Ovary (tissue), 9 donors: ENCODE data around the gene IL3RA. TPM values are rescaled to one million over a fixed set of nuclear protein-coding genes. Genes with fewer than 3 reads are reported as not detected.
"Not testable (repeated sequence)": the region's sequence is repeated elsewhere in the genome, so short reads cannot be mapped to it uniquely, and the experiment has no call there.

Experiments
- DNase-seq, 5 donors: peaks; one replicate each; pipeline ENCODE4 v3.0.0-alpha.2; 2019 to 2020
- H3K27ac ChIP-seq, 2 donors: fragments of 200-600 bp; one replicate each; pipeline versions ENCODE4 v1.5.1 to v1.8.0; 2019 to 2022
- H3K27me3 ChIP-seq: fragments of 200-600 bp; one replicate; pipeline ENCODE4 v1.8.0; 2022
- H3K36me3 ChIP-seq: fragments of 200-600 bp; sonication (generic); one replicate; pipeline ENCODE4 v1.5.1; 2019
- H3K4me1 ChIP-seq: one replicate; pipeline ENCODE4 v1.8.1; 2013; ENCODE audit warnings: mild to moderate bottlenecking, moderate library complexity; ENCODE audit not compliant: insufficient read depth
- H3K4me3 ChIP-seq: fragments of 200-600 bp; sonication (generic); one replicate; pipeline ENCODE4 v1.5.1; 2017
- H3K9me3 ChIP-seq, 2 donors: fragments of 200-600 bp in 1 of 2; sonication (generic) in 1 of 2; one replicate each; pipeline versions ENCODE4 v1.5.1 to v1.8.1; 2013 to 2019; ENCODE audit warnings: mild to moderate bottlenecking in 1 of 2, moderate library complexity in 1 of 2
- CTCF ChIP-seq, 3 donors: fragments of 450-650 bp in 2 of 3; fragments of 200-600 bp in 1 of 3; IDR thresholded peaks; one replicate each; pipeline versions ENCODE4 v1.5.1 to v1.8.0; 2016 to 2022; ENCODE audit warnings: antibody characterized with exemption in 3 of 3, mild to moderate bottlenecking in 1 of 3
- EP300 ChIP-seq: sonication (generic); formaldehyde crosslinking; IDR thresholded peaks from one replicate; pipeline ENCODE4 v1.6.1; 2017; ENCODE audit warnings: antibody characterized with exemption
- POLR2A ChIP-seq: fragments of 450-650 bp; IDR thresholded peaks from one replicate; pipeline ENCODE4 v1.6.1; 2017; ENCODE audit warnings: antibody characterized with exemption, mild to moderate bottlenecking, moderate library complexity
- WGBS, 3 donors: extraction: QIAGEN DNeasy Blood & Tissue Kit in 1 of 3; methylation state at CpG; one replicate each; pipeline versions ENCODE4 v1.1.5 to v1.1.7; 2013 to 2017; 5-methylcytosine and 5-hydroxymethylcytosine counted together
- intact Hi-C, 4 donors: fragments of 100-400 bp; cut with DNase I; formaldehyde crosslinking; loops; one replicate each; pipeline versions ENCODE4 v1.11.0 to v1.15.1; 2022 to 2023
- polyA plus RNA-seq, 2 donors: library from polyadenylated mRNA; stranded (reverse); fragments of 200-250 nt in 1 of 2; fragments of 350-450 nt in 1 of 2; fragmentation: Illumina TruSeq in 1 of 2; extraction: RNeasy Lipid Tissue Mini Kit (QIAGEN cat#74804) in 1 of 2; gene quantifications; one replicate each; pipeline ENCODE4 v1.2.3, GENCODE V29; 2013 to 2014
- total RNA-seq, 7 donors: library from RNA; depleted of rRNA in 2 of 7; stranded (reverse); fragments of >200 nt in 2 of 7; fragmentation: NEBNext Ultra II Directional in 3 of 7; extraction: Animal tissue kit (Norgen Biotek cat#: 25700) in 3 of 7; gene quantifications; one replicate each; pipeline versions ENCODE4 v1.1.0 to v1.2.4, GENCODE V29; 2016 to 2023
- donor health status: DM: no; HTN: no; CAD: no; lungs with moderate emphysema.
- donor health status: DM: no; HTN: no; CAD: no.
- donor health status: Bipolar disorder and iron deficiency.
- donor health status: DM: yes; HTN: yes; CAD: no.
- donor health status: DM: no; HTN: no; CAD: no.
- donor health status: DM: yes; HTN: yes; CAD: no.

IL3RA gene
- total and polyA plus RNA-seq, 9 donors: 0.12 to 5.1 (median 2.0) TPM

- H3K4me1 ChIP-seq: no peaks in the 10 kb centered on the region
- H3K27me3 ChIP-seq: no peaks in the 10 kb centered on the region
- H3K4me3 ChIP-seq: no peak overlapping the region
- H3K36me3 ChIP-seq: no peaks in the 10 kb centered on the region
- TF ChIP-seq POLR2A: no peak
- no peak for TF ChIP-seq EP300
- TF ChIP-seq CTCF (IDR thresholded peaks at IDR 0.05): no peak
- WGBS, 3 donors: 50 to 62% (median 55%) methylated on average over 20 of the region's 20 CpGs
- intact Hi-C loops: no loop called here
- DNase-seq: no peak
- H3K9me3 ChIP-seq: no peaks in the 10 kb centered on the region
- no peak overlapping the region for H3K27ac ChIP-seq
These were observed 11.0 kb upstream of the IL3RA start for GRCh38 chrX:1325515-1326116.

GRCh38 chrX:1327651-1328304 is 8.8 kb upstream of the IL3RA start:
- H3K27me3 ChIP-seq: no peaks in the 10 kb centered on the region
- 40 to 53% (median 42%) methylated on average over 18 of the region's 18 CpGs for WGBS, 3 donors
- no peak overlapping the region for H3K27ac ChIP-seq
- H3K36me3 ChIP-seq: no peaks in the 10 kb centered on the region
- TF ChIP-seq POLR2A (no peak), EP300 (no peak), CTCF (IDR thresholded peaks at IDR 0.05) (no peak)
- intact Hi-C loops: no loop called here
- no peak overlapping the region for H3K4me3 ChIP-seq
- no peak for DNase-seq
- no peaks in the 10 kb centered on the region for H3K4me1 ChIP-seq
- H3K9me3 ChIP-seq: no peaks in the 10 kb centered on the region

GRCh38 chrX:1330605-1331004 is 6.0 kb upstream of the IL3RA start:
- intact Hi-C loops: no loop called here
- no peak for DNase-seq
- no peaks in the 10 kb centered on the region for H3K27me3 ChIP-seq
- WGBS, 3 donors: 53 to 61% (median 56%) methylated on average over 12 of the region's 12 CpGs
- no peaks in the 10 kb centered on the region for H3K36me3 ChIP-seq
- no peaks in the 10 kb centered on the region for H3K4me1 ChIP-seq
- H3K4me3 ChIP-seq: no peak overlapping the region
- H3K9me3 ChIP-seq: no peaks in the 10 kb centered on the region
- H3K27ac ChIP-seq: no peak overlapping the region
- TF ChIP-seq CTCF (IDR thresholded peaks at IDR 0.05) (no peak), EP300 (no peak), POLR2A (no peak)

- intact Hi-C loops, H3K27me3 ChIP-seq, H3K27ac ChIP-seq, H3K4me1 ChIP-seq, H3K4me3 ChIP-seq, H3K36me3 ChIP-seq, DNase-seq, H3K9me3 ChIP-seq: not testable (repeated sequence)
- 71 to 75% (median 74%) methylated on average over 4 of the region's 4 CpGs for WGBS, 3 donors
These were observed 4.2 kb upstream of the IL3RA start for GRCh38 chrX:1332433-1332832.

GRCh38 chrX:1334854-1335253 is 1.7 kb upstream of the IL3RA start:
- Histone ChIP-seq H3K27ac (no peak overlapping the region), H3K4me1 (peaks cover 1% of the 10 kb centered on the region), H3K9me3 (no peaks in the 10 kb centered on the region), H3K4me3 (no peak overlapping the region), H3K27me3 (no peaks in the 10 kb centered on the region), H3K36me3 (no peaks in the 10 kb centered on the region)
- TF ChIP-seq CTCF (IDR thresholded peaks at IDR 0.05): no peak
- TF ChIP-seq EP300: no peak
- DNase-seq: no peak
- 25 to 64% (median 48%) methylated on average over 10 of the region's 10 CpGs for WGBS, 3 donors
- intact Hi-C loops: no loop called here
